GM19468 (cell line): ENCODE measurements around the gene RIPOR3.
"Not testable (repeated sequence)": the region's sequence is repeated elsewhere in the genome, so short reads cannot be mapped to it uniquely, and the experiment has no call there.

Experiments used
- ATAC-seq: cut with Tn5 transposase; IDR thresholded peaks from one replicate; pipeline ENCODE4 v1.9.1; 2021; ENCODE audit warnings: mild to moderate bottlenecking, moderate library complexity, moderate number of reproducible peaks; ENCODE audit not compliant: unreplicated experiment; ENCODE audit errors: extremely low read depth

Gene RIPOR3

GRCh38 chr20:50724851-50725723 is 33.7 kb upstream of the RIPOR3 start:
- ATAC-seq: no peak

- ATAC-seq: no peak
Measured at GRCh38 chr20:50724112-50724725, 32.9 kb upstream of the RIPOR3 start.

GRCh38 chr20:50723672-50724071 is 32.3 kb upstream of the RIPOR3 start:
- no peak for ATAC-seq

- no peak for ATAC-seq
Measured at GRCh38 chr20:50722424-50723155, 31.2 kb upstream of the RIPOR3 start.

GRCh38 chr20:50721881-50722281 is 30.5 kb upstream of the RIPOR3 start:
- no peak for ATAC-seq

- no peak for ATAC-seq
Measured at GRCh38 chr20:50720582-50720981, 29.2 kb upstream of the RIPOR3 start.

- ATAC-seq: no peak
Measured at GRCh38 chr20:50720026-50720425, 28.7 kb upstream of the RIPOR3 start.

GRCh38 chr20:50719328-50719727 is 28.0 kb upstream of the RIPOR3 start:
- ATAC-seq: no peak

GRCh38 chr20:50717974-50718761 is 26.8 kb upstream of the RIPOR3 start:
- ATAC-seq: no peak

GRCh38 chr20:50717312-50717711 is 26.0 kb upstream of the RIPOR3 start:
- no peak for ATAC-seq

GRCh38 chr20:50716518-50716917 is 25.2 kb upstream of the RIPOR3 start:
- ATAC-seq: no peak

- ATAC-seq: no peak
Measured at GRCh38 chr20:50715694-50716093, 24.4 kb upstream of the RIPOR3 start.

- ATAC-seq: not testable (repeated sequence)
Measured at GRCh38 chr20:50714426-50714825, 23.1 kb upstream of the RIPOR3 start.

GRCh38 chr20:50713657-50714101 is 22.3 kb upstream of the RIPOR3 start:
- ATAC-seq: no peak

- no peak for ATAC-seq
Measured at GRCh38 chr20:50712771-50713656, 21.7 kb upstream of the RIPOR3 start.

- no peak for ATAC-seq
Measured at GRCh38 chr20:50711113-50711825, 19.9 kb upstream of the RIPOR3 start.

GRCh38 chr20:50710492-50711063 is 19.2 kb upstream of the RIPOR3 start:
- ATAC-seq: no peak

GRCh38 chr20:50709636-50709973 is 18.3 kb upstream of the RIPOR3 start:
- no peak for ATAC-seq
